Psoas muscle (tissue), 8 donors: Measurements from ENCODE around the gene DEPDC5. TPM values are rescaled to one million over a fixed set of nuclear protein-coding genes. Genes with fewer than 3 reads are reported as not detected.
"Not testable (repeated sequence)": the region's sequence is repeated elsewhere in the genome, so short reads cannot be mapped to it uniquely, and the experiment has no call there.

Experiments used
- ATAC-seq, 4 donors: fragments of 200-7000 bp; cut with Tn5 transposase; one replicate each; pipeline ENCODE4 v1.9.1; 2020; ENCODE audit warnings: moderate library complexity in 3 of 4, mild to moderate bottlenecking in 2 of 4
- DNase-seq, 2 donors: peaks; one replicate each; pipeline ENCODE4 v3.0.0-alpha.2; 2020
- H3K27ac ChIP-seq: fragments of 200-600 bp; one replicate; pipeline ENCODE4 v1.8.0; 2022
- H3K27me3 ChIP-seq, 3 donors: fragments of 200-600 bp in 1 of 3; one replicate each; pipeline versions ENCODE4 v1.6.1 to v1.8.0; 2013 to 2022; ENCODE audit warnings: low read length in 2 of 3, mild to moderate bottlenecking in 2 of 3, moderate library complexity in 1 of 3; ENCODE audit not compliant: insufficient read depth in 3 of 3
- H3K36me3 ChIP-seq, 2 donors: fragments of 200-600 bp in 1 of 2; one replicate each; pipeline versions ENCODE4 v1.6.1 to v1.8.0; 2013 to 2022; ENCODE audit warnings: low read depth in 1 of 2, mild to moderate bottlenecking in 1 of 2, moderate library complexity in 1 of 2; ENCODE audit not compliant: insufficient read depth in 1 of 2
- H3K4me1 ChIP-seq: fragments of 200-600 bp; one replicate; pipeline ENCODE4 v1.8.0; 2022
- H3K4me3 ChIP-seq: fragments of 200-600 bp; one replicate; pipeline ENCODE4 v1.8.0; 2022; ENCODE audit warnings: mild to moderate bottlenecking
- H3K9me3 ChIP-seq: fragments of 200-600 bp; one replicate; pipeline ENCODE4 v1.8.0; 2022
- WGBS, 3 donors: extraction: QIAGEN DNeasy Blood & Tissue Kit; methylation state at CpG; one replicate each; pipeline versions ENCODE4 v1.1.6 to v1.1.7; 2013; 5-methylcytosine and 5-hydroxymethylcytosine counted together
- intact Hi-C, 2 donors: fragments of 100-400 bp; cut with DNase I; formaldehyde crosslinking; loops; one replicate each; pipeline versions ENCODE4 v1.11.0 to v1.14.2; 2022
- polyA plus RNA-seq, 3 donors: library from polyadenylated mRNA; stranded (reverse); fragments of 200-250 nt; gene quantifications; one replicate each; pipeline ENCODE4 v1.2.3, GENCODE V29; 2013
- total RNA-seq, 4 donors: library from RNA; stranded (reverse); fragmentation: NEBNext Ultra II Directional in 2 of 4; extraction: Animal tissue kit (Norgen Biotek cat#: 25700) in 2 of 4; gene quantifications; one replicate each; pipeline versions ENCODE4 v1.2.1 to v1.2.4, GENCODE V29; 2021 to 2023
- TF ChIP-seq, protein P1 (sequence below): fragments of 200-600 bp; IDR thresholded peaks from one replicate; pipeline ENCODE4 v1.8.0; 2022; ENCODE audit warnings: antibody characterized with exemption
- donor health status: healthy with polysubstance abuse.
- donor health status: DM: no; HTN: no; CAD: no; lungs with moderate emphysema.
- donor health status: Bipolar disorder and iron deficiency.
- donor health status: healthy.
- donor health status: DM: yes; HTN: yes; CAD: no.
- donor health status: DM: no; HTN: no; CAD: no.
- donor health status: DM: no; HTN: no; CAD: no.
- donor health status: DM: yes; HTN: yes; CAD: no.

DEPDC5 gene
- total and polyA plus RNA-seq, 7 donors, result 6.3 to 15.6 (median 9.1) TPM

DNA sequence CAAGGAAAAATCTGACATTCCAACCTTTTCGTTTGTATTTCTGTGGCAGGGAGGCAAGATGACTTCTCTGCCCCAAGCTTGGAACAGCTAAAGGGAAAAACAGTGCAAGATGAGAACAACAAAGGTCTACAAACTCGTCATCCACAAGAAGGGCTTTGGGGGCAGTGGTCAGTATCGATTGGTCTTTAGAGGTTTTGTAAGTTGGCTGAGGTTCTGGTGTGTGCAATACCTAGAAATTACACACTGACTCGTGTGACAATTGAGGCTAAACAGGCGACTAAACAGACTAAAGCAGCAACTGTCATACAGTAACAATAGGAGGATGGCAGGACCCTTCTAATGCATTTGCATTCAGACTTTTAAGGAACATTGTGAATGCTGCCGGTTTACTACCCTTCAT, 994 bp downstream of the DEPDC5 start:
- 27 to 32% (median 30%) methylated on average over 6 of the region's 6 CpGs for WGBS, 3 donors
- TF ChIP-seq, protein P1, sequence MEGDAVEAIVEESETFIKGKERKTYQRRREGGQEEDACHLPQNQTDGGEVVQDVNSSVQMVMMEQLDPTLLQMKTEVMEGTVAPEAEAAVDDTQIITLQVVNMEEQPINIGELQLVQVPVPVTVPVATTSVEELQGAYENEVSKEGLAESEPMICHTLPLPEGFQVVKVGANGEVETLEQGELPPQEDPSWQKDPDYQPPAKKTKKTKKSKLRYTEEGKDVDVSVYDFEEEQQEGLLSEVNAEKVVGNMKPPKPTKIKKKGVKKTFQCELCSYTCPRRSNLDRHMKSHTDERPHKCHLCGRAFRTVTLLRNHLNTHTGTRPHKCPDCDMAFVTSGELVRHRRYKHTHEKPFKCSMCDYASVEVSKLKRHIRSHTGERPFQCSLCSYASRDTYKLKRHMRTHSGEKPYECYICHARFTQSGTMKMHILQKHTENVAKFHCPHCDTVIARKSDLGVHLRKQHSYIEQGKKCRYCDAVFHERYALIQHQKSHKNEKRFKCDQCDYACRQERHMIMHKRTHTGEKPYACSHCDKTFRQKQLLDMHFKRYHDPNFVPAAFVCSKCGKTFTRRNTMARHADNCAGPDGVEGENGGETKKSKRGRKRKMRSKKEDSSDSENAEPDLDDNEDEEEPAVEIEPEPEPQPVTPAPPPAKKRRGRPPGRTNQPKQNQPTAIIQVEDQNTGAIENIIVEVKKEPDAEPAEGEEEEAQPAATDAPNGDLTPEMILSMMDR, result no peak
- Histone ChIP-seq H3K4me1 (peaks cover 24% of the 10 kb centered on the region), H3K9me3 (no peaks in the 10 kb centered on the region), H3K27ac (peak overlapping the region; percentile 98), H3K4me3 (peak overlapping the region; percentile 97), H3K36me3 (peaks cover 0 to 15% of the 10 kb centered on the region in 2 donors), H3K27me3 (no peaks in the 10 kb centered on the region)
- DNase-seq, result no peak
- no peak for ATAC-seq
- intact Hi-C loops, result loop anchor here (5.0 to 10.0 kb wide), 2 partner anchors 93 to 660 kb away; partner anchors contain the start of genes PISD (in 2 of the 2) and RTCB (in 1 of the 2)

- peaks cover 0 to 36% of the 10 kb centered on the region in 2 donors for H3K36me3 ChIP-seq
- no peak overlapping the region for H3K4me3 ChIP-seq
- H3K27me3 ChIP-seq, result no peaks in the 10 kb centered on the region
- intact Hi-C loops, result loop anchor here in 1 of 2 donors (10.0 kb wide), 1 partner anchor 658 kb away; the partner anchor contains the start of gene RTCB
- H3K27ac ChIP-seq, result no peak overlapping the region
- TF ChIP-seq, protein P1, result no peak
- no peak for ATAC-seq
- 80 to 92% (median 91%) methylated on average over 1 of the region's 1 CpG for WGBS, 3 donors
- H3K4me1 ChIP-seq, result peaks cover 15% of the 10 kb centered on the region
- no peaks in the 10 kb centered on the region for H3K9me3 ChIP-seq
- DNase-seq, result no peak
Observed at GRCh38 chr22:31757265-31757664, 3.4 kb downstream of the DEPDC5 start.

DNA sequence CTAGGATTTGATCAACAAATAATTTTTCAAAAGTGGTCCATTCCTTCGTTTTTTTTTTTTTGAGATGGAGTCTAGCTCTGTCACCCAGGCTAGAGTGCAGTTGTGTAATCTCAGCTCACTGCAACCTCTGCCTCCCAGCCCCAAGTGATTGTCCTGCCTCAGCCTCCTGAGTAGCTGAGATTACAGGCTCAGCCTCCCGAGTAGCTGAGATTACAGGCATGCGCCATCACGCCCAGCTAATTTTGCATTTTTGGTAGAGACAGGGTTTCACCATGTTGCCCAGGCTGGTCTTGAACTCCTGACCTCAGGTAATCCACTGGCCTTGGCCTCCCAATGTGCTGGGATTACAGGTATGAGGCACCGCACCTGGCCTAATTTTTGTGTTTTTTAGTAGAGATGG, 5.0 kb downstream of the DEPDC5 start:
- H3K4me3 ChIP-seq, result not testable (repeated sequence)
- peaks cover 0 to 51% of the 10 kb centered on the region in 2 donors for H3K36me3 ChIP-seq

DNA sequence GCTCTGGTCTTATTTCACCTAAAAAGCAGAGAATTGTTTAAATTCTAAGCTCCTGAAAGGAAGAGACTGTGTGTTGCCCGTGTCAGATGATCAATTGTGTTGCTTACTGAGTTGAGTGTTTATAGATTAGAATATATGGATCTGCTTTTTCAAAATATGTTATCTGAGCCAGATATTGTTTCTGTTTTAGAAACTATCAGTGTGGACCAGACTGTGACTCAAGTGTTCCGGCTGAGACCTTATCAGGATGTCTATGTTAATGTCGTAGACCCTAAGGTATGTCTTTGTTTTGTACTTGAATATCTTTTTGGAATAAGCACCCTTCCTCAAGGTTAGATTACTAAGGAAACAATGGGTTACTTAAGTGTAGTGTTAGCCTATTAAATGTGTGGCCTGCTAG, 11.0 kb downstream of the DEPDC5 start:
- no peaks in the 10 kb centered on the region for H3K4me1 ChIP-seq
- intact Hi-C loops, result loop anchor here in 1 of 2 donors (5.0 kb wide), 1 partner anchor 53 kb away; no protein-coding TSS in a partner anchor
- WGBS, 3 donors, result 95 to 98% (median 96%) methylated on average over 3 of the region's 3 CpGs
- H3K27me3 ChIP-seq, result no peaks in the 10 kb centered on the region
- no peak overlapping the region for H3K27ac ChIP-seq
- DNase-seq (no peak), ATAC-seq (no peak)
- no peaks in the 10 kb centered on the region for H3K9me3 ChIP-seq
- H3K4me3 ChIP-seq, result no peak overlapping the region
- peaks cover 0 to 92% of the 10 kb centered on the region in 2 donors for H3K36me3 ChIP-seq
- TF ChIP-seq, protein P1, result no peak

More for the DNA sequence above, 5.0 kb downstream of the DEPDC5 start:
- not testable (repeated sequence) for H3K27ac ChIP-seq, H3K4me1 ChIP-seq, H3K27me3 ChIP-seq, ATAC-seq, H3K9me3 ChIP-seq, DNase-seq
- intact Hi-C loops, result loop anchor here in 1 of 2 donors (10.0 kb wide), 1 partner anchor 656 kb away; the partner anchor contains the start of gene RTCB
- WGBS, 3 donors, result 86 to 94% (median 91%) methylated on average over 5 of the region's 5 CpGs

- no peak overlapping the region for H3K27ac ChIP-seq
- WGBS, 3 donors, result 93 to 99% (median 95%) methylated on average over 4 of the region's 4 CpGs
- H3K36me3 ChIP-seq, result peaks cover 0 to 86% of the 10 kb centered on the region in 2 donors
- intact Hi-C loops, result loop anchor here in 1 of 2 donors (5.0 kb wide), 1 partner anchor 49 kb away; no protein-coding TSS in a partner anchor
- H3K27me3 ChIP-seq, result no peaks in the 10 kb centered on the region
- no peaks in the 10 kb centered on the region for H3K4me1 ChIP-seq
- no peak overlapping the region for H3K4me3 ChIP-seq
- no peak for ATAC-seq
- TF ChIP-seq, protein P1, result no peak
- no peaks in the 10 kb centered on the region for H3K9me3 ChIP-seq
- no peak for DNase-seq
Observed at GRCh38 chr22:31768422-31769059, 14.7 kb downstream of the DEPDC5 start.
